Measurements from ENCODE around the gene MKLN1.
A peak's percentile ranks its signal among the peaks of the same experiment; 100 is the strongest.
"Not testable (repeated sequence)": the region's sequence is repeated elsewhere in the genome, so short reads cannot be mapped to it uniquely, and the experiment has no call there.

The MKLN1 gene

DNA sequence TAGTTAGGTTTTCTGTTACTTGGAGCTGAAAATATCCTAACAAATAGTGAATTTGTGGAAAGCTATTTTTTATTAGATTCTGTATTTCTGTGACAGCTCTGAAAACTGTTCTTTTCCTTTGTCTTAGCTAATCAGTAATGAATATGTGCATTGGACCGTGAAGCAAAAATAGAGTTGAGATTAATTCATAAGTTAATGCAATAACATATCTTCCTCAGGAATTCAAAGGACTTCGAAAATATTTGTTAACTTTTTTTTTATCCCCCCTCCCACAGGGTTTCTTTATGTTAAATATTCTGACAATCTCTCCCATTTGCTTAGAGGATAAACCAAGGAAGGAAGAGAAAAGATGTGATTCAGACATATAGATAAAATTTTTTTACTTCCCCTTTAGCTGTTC lies 127.3 kb downstream of the MKLN1 start:
- DNase-seq (ENCODE audit: insufficient read length, low spot score) (no peak), FAIRE-seq (no peak)

DNA sequence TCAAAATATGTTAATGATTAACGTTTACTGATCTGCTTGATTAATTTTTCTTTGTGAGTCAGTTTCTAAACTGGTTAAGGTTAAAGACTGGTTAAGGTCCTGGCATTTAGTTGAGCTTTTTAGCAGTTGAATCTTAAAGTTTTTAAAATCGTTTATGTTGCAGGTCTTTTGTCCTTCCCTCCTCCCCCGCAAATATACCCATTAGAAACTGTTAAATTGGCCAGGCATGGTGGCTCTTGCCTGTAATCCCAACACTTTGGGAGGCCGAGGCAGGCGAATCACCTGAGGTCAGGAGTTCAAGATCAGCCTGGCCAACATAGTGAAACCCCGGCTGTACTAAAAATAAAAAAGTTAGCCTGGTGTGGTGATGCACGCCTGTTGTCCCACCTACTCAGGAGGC lies 127.9 kb downstream of the MKLN1 start:
- no peak for DNase-seq (ENCODE audit: insufficient read length, low spot score)
- FAIRE-seq, result no peak

GRCh38 chr7:131456338-131456737 lies 128.7 kb downstream of the MKLN1 start:
- DNase-seq (ENCODE audit: insufficient read length, low spot score) (no peak), FAIRE-seq (no peak)

GRCh38 chr7:131459256-131459655 lies 131.6 kb downstream of the MKLN1 start:
- no peak for FAIRE-seq
- DNase-seq (ENCODE audit: insufficient read length, low spot score), result no peak

- FAIRE-seq, result no peak
- no peak for DNase-seq (ENCODE audit: insufficient read length, low spot score)
These were observed 134.4 kb downstream of the MKLN1 start for GRCh38 chr7:131462059-131462458.

- DNase-seq (ENCODE audit: insufficient read length, low spot score); FAIRE-seq: not testable (repeated sequence)
These were observed 135.0 kb downstream of the MKLN1 start for GRCh38 chr7:131462715-131463114.

DNA sequence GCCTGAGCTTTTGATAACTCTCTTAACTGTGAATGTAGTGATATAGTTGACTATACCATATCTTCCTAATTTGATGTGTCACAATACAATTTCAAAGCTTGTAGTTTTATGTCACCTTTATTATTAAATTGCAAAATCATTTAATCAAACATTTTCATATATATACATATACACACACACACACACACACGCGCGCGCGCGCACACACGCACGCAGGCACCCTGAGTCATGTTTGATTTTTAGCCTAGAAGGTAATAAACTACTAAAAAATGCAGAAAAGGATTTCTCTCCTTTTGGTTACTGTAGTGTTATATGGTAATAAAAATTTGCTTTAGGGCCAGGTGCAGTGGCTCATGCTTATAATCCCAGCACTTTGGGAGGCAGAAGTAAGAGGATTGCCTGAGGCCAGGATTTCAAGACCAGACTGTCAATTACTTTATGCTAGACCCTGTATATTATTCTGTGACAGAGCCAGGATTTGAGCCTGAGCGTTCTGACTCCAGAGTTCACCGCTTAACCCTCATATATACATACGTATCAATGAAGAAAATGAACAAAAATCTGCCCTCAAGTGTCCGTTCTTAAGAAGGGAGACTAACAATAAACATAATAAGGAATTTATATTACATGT lies 139.2 kb downstream of the MKLN1 start:
- no peak for FAIRE-seq
- no peak for DNase-seq (ENCODE audit: insufficient read length, low spot score)

DNA sequence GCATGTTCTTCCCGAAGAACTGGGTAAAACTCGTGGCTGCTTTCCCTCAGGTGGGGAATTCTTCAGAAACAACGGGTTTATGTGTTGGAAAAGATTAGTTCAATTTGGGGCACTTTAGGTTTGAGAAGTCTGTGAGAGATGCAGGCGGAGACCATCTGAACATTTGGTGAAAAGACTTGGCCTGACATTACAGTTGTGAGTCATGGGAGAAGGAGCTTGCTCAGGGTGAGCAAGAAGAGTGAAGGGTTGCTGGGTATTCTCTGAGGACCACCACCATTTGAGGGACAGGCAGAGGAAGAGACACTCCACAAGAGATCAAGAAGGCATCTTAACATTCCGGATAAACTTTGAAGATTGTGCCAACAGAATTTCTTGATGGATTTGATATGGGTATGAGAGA lies 140.1 kb downstream of the MKLN1 start:
- FAIRE-seq (no peak), DNase-seq (ENCODE audit: insufficient read length, low spot score) (no peak)

GRCh38 chr7:131471250-131472004 lies 143.8 kb downstream of the MKLN1 start:
- DNase-seq (ENCODE audit: insufficient read length, low spot score), result no peak
- FAIRE-seq, result no peak

DNA sequence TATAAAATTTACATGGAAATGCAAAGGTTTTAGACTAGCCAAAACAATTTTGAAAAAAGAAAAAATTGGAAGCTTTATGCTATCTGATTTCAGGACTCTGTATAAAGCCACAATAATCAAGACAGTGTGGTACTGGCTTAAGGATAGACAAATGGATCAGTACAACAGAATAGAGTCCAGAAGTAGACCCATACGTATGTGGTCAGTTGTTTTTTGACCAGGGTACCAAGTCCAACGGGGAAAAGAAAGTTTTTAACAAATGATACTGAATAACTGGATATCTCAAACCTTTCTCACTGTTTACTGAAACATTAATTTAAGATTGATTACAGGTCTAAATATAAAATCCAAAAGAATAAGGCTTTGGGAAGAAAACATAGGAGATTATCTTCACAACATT lies 149.1 kb downstream of the MKLN1 start:
- DNase-seq (ENCODE audit: insufficient read length, low spot score), result no peak

GRCh38 chr7:131480384-131481315 lies 153.0 kb downstream of the MKLN1 start:
- peak; percentile 44 for DNase-seq (ENCODE audit: insufficient read length, low spot score)
- no peak for FAIRE-seq

More for the DNA sequence above, 149.1 kb downstream of the MKLN1 start:
- no peak for FAIRE-seq

- no peak for DNase-seq (ENCODE audit: insufficient read length, low spot score)
- no peak for FAIRE-seq
These were observed 155.1 kb downstream of the MKLN1 start for GRCh38 chr7:131482800-131483199.

- FAIRE-seq (no peak), DNase-seq (ENCODE audit: insufficient read length, low spot score) (no peak)
These were observed 155.9 kb downstream of the MKLN1 start for GRCh38 chr7:131483586-131483985.

DNA sequence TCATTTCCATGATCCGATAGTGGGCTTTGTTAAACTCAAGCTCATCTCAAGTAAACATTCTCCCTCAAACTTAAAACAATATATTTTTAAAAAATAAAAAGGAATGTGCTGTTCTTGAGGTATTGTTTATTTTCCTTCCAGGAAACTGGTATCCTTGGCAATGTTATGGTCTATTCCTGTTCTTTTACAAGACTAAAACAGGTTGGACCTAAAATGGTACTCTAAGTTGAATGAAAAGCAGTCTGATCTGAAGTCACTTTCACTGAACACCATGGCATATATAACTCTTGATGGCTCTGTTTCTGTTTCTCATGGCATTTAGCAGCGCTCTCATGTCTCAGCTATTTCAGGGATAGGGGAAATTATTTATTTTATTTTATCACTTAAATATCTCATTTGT lies 158.7 kb downstream of the MKLN1 start:
- no peak for FAIRE-seq
- DNase-seq (ENCODE audit: insufficient read length, low spot score), result no peak

DNA sequence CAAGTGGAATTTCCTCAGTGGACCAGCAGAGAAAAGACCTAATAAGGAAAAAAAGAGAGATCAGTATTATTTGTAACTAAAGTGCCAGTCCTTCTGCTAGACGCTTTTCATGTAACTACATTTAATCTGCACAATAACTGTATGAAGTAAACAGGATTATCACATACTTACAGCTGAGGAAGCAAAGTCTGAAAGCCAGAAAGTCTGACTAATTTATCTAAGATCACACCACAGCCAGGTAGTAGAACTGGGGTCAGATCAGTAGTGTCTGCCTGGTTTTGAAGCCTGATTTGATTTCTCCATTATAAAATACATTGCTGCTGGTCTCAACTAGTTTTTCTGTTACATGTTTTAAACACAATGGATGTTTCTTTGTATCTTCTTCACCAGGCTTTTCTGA lies 159.5 kb downstream of the MKLN1 start:
- no peak for FAIRE-seq
- DNase-seq (ENCODE audit: insufficient read length, low spot score), result no peak

GRCh38 chr7:131488361-131488760 lies 160.7 kb downstream of the MKLN1 start:
- DNase-seq (ENCODE audit: insufficient read length, low spot score) (no peak), FAIRE-seq (no peak)

DNA sequence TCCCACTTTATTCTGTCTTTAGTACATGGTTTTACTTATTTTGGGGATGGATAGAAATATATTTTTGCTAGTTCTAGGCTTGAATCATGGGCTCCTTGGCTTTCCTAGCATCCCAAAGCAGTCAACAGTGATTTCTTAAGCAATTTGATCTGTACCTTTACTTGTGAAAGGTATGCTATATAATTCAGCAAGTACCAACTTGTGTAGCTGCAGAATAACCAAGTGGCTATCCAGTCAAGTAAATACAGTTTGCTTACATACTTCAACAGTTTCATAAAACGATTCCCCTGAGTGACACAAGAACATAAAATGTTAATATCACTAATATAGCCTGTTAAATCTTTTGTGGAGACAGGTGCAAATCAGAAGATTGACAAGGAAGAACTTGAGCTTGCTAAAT lies 161.5 kb downstream of the MKLN1 start:
- FAIRE-seq (no peak), DNase-seq (ENCODE audit: insufficient read length, low spot score) (no peak)

DNA sequence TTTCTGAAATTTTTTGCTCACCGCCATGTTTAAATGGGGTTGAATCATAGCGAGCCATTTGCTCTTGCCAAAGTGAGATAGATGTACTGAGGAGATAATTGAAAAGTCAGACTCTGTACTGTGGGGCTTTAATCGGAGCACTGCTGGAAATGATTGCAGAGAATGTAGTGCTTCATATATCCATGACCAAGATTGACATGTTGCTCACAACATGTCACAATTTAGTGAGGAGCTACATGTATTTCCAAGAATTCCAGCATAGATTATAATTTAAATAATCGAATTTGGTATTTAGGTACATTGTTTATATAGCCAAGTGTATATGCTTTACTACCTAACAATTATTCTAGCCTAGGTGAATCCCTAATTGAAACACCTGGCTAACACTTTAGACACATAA lies 162.2 kb downstream of the MKLN1 start:
- DNase-seq (ENCODE audit: insufficient read length, low spot score), result no peak

GRCh38 chr7:131493081-131493480 lies 165.4 kb downstream of the MKLN1 start:
- FAIRE-seq (no peak), DNase-seq (ENCODE audit: insufficient read length, low spot score) (no peak)

More for the DNA sequence above, 162.2 kb downstream of the MKLN1 start:
- no peak for FAIRE-seq

DNA sequence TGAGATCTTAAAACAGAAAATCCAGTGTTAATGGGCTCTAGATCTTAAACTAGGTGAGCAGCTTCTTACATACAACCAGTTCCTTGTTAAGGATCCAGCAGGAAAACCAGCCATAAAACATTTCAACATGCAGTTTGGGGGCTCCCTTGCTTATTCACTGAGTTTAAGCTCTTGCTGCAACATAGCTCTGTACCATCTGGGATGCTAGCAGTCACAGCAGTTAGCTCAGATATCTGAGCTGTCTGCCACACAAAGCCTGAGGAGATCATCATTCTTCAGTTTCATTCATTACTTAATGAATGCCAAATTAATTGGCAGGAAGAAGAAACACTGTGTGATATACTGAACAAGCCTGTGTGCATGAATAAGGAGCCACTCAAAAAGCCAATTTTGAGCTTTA lies 165.9 kb downstream of the MKLN1 start:
- no peak for FAIRE-seq
- no peak for DNase-seq (ENCODE audit: insufficient read length, low spot score)

GRCh38 chr7:131494182-131494581 lies 166.5 kb downstream of the MKLN1 start:
- DNase-seq (ENCODE audit: insufficient read length, low spot score) (no peak), FAIRE-seq (no peak)
